22Rv1 (cell line): Measurements from ENCODE around the gene JSRP1.
A peak's percentile ranks its signal among the peaks of the same experiment; 100 is the strongest.

Experiments used
- H3K27ac ChIP-seq: fragments of 450-650 bp; 2 replicates; pipeline ENCODE4 v1.5.1; 2017
- CTCF ChIP-seq: fragments of 450-650 bp; IDR thresholded peaks from 2 replicates; pipeline ENCODE4 v1.5.1; 2017; ENCODE audit warnings: mild to moderate bottlenecking
- ZFX ChIP-seq: fragments of 450-650 bp; IDR thresholded peaks from 2 replicates; pipeline ENCODE4 v1.6.1; 2017; ENCODE audit warnings: antibody characterized with exemption, borderline replicate concordance

JSRP1 gene

GRCh38 chr19:2278459-2279158 is 22.4 kb upstream of the JSRP1 start:
- H3K27ac ChIP-seq = no peak overlapping the region
- no peak for TF ChIP-seq ZFX
- no peak for TF ChIP-seq CTCF

- TF ChIP-seq CTCF (no peak), ZFX (no peak)
- H3K27ac ChIP-seq = no peak overlapping the region
These were observed 20.9 kb upstream of the JSRP1 start for GRCh38 chr19:2277138-2277537.

- no peak overlapping the region for H3K27ac ChIP-seq
- TF ChIP-seq CTCF (no peak), ZFX (no peak)
These were observed 20.3 kb upstream of the JSRP1 start for GRCh38 chr19:2276429-2276986.

GRCh38 chr19:2275588-2276428 is 19.6 kb upstream of the JSRP1 start:
- H3K27ac ChIP-seq = peak overlapping the region; percentile 17; the same call in 1 of the 2 replicates
- TF ChIP-seq CTCF (no peak), ZFX (no peak)

- peak overlapping the region; percentile 17; the same call in 1 of the 2 replicates for H3K27ac ChIP-seq
These were observed 18.8 kb upstream of the JSRP1 start for GRCh38 chr19:2274931-2275535.

GRCh38 chr19:2274185-2274711 is 18.0 kb upstream of the JSRP1 start:
- no peak for TF ChIP-seq ZFX
- TF ChIP-seq CTCF = no peak
- peak overlapping the region; percentile 92 for H3K27ac ChIP-seq

More at GRCh38 chr19:2274931-2275535, 18.8 kb upstream of the JSRP1 start:
- TF ChIP-seq CTCF (peak; percentile 62), ZFX (no peak)
